GM18868 (cell line): ENCODE data around the gene H19.

ENCODE experiments used
- ATAC-seq: cut with Tn5 transposase; IDR thresholded peaks from one replicate; pipeline ENCODE4 v1.9.1; 2021; ENCODE audit warnings: mild to moderate bottlenecking, moderate library complexity; ENCODE audit not compliant: unreplicated experiment

H19 gene

DNA sequence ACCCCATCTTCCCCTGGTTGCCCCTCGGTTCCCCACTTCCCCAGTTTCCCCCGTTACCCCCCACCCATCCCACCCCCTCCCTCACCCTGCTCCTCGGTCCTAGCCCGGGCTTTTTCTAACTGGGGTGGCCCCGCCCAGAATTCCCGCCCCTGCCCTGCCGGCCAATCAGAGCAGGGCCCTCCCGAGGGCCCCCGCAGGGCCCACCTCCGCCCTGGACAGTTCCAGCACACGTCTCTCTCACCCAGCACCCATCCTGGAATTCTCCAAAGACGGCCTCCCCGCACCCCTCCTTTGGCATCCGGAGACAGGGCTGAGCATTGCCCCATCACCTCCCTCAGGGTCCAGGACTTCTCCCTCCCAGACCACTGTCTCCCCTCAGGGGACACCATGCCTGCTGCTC, at the start of gene H19:
TSS of gene H19 (minus strand) at position 88 of the 400 bp plus-strand sequence.
- ATAC-seq, result no peak

- no peak for ATAC-seq
Observed at GRCh38 chr11:2041963-2042362, 44.3 kb upstream of the H19 start.

DNA sequence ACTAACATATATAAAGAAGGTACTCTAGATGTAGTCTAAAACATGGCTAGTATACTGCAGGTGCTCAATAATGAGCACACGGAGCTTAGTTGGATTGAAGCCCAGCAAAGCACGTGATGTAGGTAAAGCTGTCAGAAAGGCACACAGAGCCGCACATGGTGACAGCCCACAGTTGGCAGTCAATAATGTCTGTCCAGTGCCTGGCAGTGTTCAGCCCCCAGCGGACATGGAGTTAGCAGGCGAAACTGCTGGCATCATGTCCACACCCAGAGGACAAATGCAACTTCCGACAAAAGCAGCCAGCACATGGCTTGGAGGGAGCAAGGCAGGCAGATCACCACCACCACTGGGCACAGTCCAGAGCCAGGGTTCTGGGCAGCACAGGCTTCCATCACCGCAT, 43.5 kb upstream of the H19 start:
- no peak for ATAC-seq

- no peak for ATAC-seq
Observed at GRCh38 chr11:2039198-2039759, 41.6 kb upstream of the H19 start.

DNA sequence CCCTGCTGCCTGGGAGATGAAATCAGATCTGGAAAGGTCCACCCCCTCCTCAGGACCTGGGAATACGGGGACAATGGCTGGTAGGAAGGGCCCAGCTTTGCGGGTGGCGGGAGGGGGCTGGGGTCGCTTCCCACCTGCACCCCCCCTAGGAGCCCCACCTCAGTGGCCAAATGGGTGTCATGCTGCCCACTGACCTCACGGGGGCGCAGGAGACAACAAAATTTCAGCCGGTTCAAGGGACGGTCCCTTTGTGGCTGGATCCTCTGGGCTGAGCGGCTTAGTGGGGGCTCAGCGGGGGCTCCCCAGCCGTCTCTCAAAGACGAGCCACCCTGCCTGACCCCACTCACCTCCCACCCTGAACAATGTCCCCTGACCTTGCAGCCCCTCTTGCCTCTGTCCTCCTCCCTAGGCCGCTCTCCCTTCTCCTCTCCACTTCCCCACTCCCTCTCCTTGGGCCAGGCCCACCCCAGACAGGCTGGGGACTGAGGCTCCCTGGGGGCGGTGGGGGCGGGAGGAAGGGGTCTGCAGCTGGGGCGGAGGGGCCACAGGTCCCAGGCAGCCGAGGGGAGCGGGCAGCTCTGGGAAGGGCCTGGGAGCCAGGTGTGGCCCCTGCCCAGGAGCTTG, 39.3 kb upstream of the H19 start:
- ATAC-seq, result no peak

DNA sequence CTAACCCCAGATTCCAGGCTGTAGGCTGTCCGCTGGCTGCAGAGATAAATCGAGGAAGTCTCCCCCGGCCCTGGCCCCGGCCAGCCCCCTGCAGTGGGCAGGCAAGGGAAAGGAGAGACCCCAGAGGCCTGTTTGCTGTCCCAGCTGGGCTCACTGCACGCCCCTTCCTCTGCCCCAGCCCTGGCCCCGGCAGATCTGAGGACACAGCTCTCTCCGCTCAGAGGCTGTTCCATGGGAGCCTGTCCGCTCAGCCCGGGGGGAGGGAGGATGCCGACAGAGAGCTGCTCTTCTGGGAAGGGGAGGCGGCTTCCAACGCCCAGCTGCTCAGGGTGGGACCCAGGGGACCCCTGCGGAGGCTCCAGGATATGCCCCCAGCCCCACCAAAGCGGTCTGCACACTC, 37.7 kb upstream of the H19 start:
- ATAC-seq, result no peak

DNA sequence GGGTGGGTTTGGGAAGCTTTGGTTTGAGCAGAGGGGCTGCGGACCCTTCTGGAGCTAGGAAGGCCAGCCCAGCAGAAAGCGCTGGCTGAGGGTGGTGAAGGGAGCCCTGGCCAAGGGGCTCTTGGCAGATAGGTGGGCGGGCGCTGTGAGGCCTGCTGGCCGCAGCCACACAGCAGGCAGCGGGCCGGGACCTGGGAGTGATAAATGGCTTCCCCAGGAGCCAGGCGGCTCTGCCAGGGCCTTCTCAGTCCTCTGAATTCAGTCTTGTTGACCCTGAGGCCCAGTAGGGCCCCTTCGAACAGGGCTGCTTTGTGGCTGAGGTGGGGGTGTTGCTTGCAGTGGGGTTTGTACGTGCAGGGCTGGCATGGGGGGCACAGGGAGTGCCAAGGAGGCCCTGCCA, 33.4 kb upstream of the H19 start:
- ATAC-seq, result no peak

GRCh38 chr11:2027708-2028107, 30.1 kb upstream of the H19 start:
- ATAC-seq, result no peak

DNA sequence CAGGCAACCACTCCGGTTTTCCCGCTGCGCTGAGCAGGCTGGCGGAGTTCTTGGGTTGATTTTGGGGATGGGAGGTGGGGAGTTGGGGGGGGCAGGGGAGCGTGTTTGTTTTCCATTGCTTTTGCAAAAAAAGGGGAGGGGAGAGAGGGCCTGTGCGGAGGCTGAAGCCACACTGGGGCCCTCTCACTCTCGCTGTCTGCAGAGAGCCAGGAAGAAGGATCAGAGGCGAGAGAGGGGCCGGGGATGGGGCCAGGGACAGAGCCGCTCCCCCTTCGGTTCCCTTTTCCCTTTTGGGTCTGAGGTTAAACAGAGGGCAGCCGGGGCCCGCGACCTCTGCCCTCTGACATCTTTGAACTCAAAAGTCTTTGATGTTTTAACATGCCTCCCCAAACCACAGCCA, 17.4 kb upstream of the H19 start:
- ATAC-seq, result no peak

DNA sequence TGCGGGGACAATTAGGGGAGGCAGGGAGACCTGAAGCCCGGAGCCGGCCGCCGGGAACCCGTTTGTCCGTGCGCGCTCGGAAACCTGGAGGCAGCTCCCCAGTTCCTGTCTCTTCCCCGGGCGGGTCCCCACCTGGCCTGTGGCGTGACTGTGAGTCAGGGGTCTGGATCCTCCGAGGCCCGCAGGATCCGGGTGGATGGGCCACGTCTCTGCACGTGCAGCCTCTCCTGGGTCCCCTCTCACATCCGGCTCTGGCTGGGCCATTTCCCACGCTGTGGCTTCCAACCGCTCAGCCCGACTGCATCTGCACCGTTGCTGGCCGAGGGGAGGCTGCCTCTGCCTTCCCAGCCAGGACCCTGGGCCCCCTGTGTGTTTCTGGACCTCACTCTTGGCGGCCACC, 14.8 kb upstream of the H19 start:
- no peak for ATAC-seq

- no peak for ATAC-seq
Observed at GRCh38 chr11:2004466-2004865, 6.8 kb upstream of the H19 start.

DNA sequence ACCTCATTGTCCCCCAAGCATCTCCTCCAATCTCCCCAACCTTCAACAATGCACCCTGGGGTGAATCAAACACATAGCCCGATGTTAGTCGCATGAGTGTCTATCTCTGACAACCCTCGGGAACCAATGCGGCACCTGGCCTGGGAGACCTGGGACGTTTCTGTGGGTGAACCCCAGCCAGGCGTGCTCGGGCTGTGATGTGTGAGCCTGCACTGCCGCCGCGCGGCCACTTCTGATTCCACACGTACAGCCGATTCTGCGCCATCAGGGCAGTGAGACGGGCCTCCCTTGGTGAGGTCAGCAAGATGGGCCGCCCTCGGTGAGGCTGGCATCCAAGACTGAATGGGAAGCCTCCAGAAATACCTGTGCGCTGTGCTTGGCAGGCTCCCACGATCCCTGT, 5.2 kb upstream of the H19 start:
- no peak for ATAC-seq

DNA sequence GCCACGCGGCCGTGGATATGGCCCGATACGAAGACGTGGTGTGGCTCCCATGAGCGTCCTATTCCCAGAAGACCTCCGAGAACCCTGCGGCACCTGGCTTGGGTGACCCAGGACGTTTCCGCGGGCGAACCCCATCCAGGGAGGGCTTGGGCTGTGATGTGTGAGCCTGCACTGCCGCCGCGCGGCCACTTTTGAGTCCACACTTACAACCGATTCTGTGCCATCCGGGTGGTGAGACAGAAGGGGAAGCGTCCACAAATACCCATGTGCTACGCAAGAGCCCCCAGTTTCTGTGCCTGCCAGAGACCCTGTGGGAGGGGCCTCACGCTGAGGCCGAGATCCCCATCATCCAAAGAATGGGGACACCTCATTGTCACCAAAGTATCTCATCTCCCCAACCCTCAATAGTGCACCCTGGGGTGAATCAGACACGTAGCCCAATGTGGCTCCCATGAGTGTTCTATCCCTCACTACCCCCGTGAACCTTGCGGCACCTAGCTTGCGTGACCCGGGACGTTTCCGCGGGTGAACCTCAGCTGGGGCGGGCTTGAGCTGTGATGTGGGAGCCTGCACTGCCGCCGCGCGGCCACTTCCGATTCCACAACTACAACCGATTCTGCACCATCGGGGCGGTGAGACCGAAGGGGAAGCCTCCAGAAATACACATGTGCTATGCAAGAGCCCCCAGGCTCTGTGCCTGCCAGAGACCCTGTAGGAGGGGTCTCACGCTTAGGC, 4.6 kb upstream of the H19 start:
- no peak for ATAC-seq

DNA sequence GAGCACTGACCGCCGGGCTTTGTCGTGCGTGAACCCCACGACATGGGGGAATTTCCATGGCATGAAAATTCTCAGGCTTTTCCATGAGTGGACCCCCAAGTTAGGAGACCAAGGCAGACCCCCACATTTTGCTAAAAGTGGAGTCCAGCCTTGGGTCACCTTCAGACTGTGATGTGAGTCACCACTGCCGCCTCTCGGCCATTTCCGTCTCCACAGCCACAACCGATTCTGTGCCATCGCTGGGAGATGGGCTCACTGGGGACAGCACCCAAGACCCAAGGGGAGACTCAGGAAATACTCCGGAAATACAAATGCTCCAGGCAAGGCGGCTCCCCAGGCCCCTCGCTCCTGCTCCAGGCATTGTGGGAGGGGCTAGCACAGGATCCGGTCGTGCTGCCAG, 1.2 kb upstream of the H19 start:
- ATAC-seq, result no peak

DNA sequence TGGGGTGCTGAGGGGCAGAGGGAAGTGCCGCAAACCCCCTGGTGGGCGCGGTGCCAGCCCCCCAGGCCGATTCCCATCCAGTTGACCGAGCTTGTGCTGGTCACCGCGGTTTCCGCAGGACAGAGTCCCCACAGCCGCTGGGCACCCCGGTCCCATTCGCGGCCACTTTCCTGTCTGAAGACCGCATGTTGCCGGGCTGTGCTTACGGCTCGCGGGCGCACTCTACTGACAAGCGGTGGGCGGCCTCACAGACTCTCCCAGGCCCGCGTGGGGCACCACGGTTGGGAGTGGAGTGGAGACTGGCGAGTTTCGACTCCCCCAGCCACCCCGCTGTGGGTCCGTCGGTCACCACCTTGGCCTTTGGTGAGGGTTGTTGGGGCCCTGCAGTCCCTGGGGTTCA, 648 bp upstream of the H19 start:
- ATAC-seq, result no peak

GRCh38 chr11:1994121-1994520, 3.5 kb downstream of the H19 start:
- ATAC-seq, result no peak

- ATAC-seq, result no peak
Observed at GRCh38 chr11:1992111-1992510, 5.5 kb downstream of the H19 start.

DNA sequence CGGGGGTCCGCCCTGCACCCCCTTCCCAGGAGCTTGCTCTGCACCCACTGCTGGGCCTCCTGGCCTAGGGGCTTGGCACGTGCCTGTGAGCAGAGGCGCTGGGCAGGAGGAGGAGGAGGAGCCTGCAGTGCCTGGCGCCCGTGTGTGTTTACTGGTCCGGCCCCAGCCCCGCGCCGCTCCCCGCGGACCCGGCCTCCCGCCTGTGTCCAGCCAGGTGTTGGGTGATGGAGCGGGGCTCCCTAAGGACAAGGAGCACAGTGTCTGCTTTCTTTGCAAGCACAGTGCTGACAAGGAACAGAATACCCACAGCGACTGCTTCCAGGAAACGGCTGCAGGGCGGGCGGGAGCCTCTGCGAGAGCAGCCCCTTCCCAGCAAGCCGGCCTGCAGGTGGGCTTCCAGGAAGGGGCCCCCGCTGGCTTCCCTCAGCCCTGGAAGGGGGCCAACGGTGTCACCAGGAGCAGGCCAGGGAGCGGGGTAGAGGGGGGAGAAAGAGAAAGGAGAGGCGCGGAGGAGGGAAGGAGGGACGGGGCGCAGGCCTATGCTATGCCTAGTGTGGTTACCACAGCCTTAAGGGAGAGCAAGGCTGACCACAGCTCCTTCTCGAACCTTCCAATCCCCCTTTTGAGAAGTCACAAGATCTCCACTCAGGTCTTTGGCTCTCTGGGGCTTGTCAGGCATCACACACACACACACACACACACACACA, 6.6 kb downstream of the H19 start:
- ATAC-seq, result no peak

GRCh38 chr11:1989953-1990352, 7.7 kb downstream of the H19 start:
- ATAC-seq, result no peak

- no peak for ATAC-seq
Observed at GRCh38 chr11:1988667-1989317, 8.8 kb downstream of the H19 start.

- ATAC-seq, result no peak
Observed at GRCh38 chr11:1988174-1988573, 9.5 kb downstream of the H19 start.
